Hematopoietic multipotent progenitor cell treated with erythropoietin and hydrocortisone succinate and interleukin-3 and kit ligand, for 8 days (in vitro differentiated cells): ENCODE data around the gene GPALPP1.

Source experiments
- DNase-seq: peaks from one replicate; pipeline ENCODE4 v3.0.0-alpha.2; 2015

Gene GPALPP1

DNA sequence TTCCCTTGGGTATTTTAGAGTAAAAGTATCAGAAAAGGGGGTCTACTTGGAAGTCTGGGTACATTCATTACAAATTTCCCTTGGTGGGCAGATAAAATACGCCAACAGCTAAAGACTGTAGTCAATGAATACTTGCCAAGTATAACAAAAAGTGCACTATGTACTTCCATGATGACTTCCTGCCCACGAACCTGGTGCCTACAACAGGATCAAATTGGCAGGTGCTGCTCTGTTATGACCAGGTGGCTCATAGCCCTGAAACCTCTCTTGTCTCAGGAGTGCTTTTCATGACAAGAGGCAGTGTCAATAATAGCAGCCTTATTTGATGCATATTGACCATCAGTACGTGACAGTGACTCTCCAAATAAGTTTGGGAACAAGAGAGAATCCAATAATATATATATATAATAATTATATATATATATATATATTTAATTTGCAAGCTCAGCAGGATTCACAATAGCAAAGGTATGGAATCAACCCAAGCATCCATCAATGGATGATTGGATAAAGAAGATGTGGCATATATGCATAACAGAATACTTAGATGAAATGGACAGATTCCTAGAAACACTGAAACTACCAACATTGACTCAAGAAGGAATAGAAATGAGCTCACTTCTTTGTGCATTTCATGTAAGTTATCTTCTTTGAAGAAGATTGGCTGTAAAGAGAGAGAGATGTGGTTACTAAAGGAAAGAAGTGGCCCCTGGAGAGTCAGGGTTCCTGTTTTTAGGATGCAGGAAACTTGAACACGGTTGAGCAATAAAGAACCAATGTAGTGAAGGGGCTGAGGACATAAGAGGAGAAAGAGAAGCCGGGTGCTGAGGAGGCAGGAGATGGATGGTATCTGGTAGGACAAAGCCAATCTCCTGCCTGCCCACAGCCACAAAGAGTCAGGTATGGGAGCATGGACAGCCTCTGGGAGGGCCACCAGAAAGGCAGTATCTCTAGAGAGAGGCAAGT is 79.0 kb downstream of the GPALPP1 start:
- no peak for DNase-seq

- peak; percentile 44 for DNase-seq
These were observed 84.5 kb downstream of the GPALPP1 start for GRCh38 chr13:45073809-45074208.

- no peak for DNase-seq
These were observed 85.4 kb downstream of the GPALPP1 start for GRCh38 chr13:45074721-45075120.

- DNase-seq: no peak
These were observed 88.7 kb downstream of the GPALPP1 start for GRCh38 chr13:45078003-45078402.
